ENCODE data around the gene ACTR6.
"Not testable (repeated sequence)": the region's sequence is repeated elsewhere in the genome, so short reads cannot be mapped to it uniquely, and the experiment has no call there.

ACTR6 gene

DNA sequence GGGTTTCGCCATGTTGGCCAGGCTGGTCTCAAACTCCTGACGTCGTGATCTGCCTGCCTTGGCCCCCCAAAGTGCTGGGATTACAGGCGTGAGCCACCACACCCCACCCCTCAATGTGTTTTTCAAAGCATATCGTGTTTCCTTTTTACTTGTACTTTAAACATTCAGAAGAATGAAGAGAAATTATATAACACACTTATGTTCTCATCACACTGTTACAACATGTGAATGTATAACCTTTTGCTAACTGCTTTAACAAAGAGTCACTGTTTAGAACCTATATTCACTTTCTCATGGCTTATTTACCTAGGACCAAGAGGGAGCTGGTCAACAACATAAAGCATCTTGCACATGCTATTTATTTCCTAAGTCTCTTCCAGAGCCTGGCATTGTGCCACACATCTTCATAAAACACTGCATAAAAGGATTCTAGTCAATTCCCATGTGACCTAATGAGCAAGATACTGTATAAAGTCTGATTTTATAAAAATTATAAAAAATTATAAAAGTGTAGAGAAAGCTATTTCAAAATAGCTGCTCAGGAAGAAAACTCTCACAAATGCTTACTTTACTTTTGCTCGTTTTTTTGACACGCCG is 16.0 kb upstream of the ACTR6 start:
- DNase-seq (ENCODE audit: low spot score) = no peak

DNA sequence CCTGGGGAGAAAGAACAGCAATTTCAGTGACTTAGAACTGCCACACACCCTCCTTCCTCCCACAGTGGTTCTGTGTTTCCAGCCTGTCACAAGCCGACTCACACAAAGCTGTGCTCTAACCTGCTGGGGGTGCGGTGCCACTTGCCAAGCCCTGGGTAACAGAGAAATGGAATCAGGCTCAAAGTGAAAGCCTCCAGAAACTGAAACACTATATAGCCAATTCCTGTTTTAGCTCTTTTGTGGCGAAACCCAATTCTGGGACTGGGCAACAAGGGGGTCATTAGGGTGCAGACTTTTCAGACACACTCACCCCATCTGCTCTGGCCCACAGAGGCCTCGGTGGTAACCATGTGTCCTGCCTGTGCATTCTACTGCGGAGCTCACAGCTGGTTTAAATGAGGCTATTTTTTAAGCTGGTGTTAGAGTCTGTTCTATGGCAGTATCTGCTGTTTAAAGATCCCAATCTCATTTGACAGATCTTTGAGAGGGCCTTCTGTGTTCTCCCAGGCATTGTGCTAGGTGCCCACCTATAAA is 15.2 kb upstream of the ACTR6 start:
- peak; percentile 22 for DNase-seq (ENCODE audit: low spot score)

DNA sequence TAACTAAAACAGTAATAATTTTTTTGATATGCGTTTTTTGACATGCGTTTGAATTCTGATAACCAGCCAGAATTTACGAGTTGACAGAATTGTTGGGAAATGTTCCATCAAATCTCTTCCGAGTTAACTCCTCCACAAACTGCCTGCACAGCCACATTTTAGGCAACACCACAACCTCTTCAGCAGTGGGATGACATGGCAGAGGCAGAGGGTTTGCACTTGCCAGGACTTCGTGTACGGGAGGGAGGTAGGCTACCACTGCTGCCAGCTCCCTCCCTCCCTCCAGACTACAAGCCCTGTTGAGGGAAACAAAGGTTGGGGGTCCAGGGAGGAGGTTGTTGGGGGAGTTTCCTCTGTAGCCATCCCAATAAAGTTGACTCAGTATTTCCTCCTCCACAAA is 14.5 kb upstream of the ACTR6 start:
- no peak for DNase-seq (ENCODE audit: low spot score)

DNA sequence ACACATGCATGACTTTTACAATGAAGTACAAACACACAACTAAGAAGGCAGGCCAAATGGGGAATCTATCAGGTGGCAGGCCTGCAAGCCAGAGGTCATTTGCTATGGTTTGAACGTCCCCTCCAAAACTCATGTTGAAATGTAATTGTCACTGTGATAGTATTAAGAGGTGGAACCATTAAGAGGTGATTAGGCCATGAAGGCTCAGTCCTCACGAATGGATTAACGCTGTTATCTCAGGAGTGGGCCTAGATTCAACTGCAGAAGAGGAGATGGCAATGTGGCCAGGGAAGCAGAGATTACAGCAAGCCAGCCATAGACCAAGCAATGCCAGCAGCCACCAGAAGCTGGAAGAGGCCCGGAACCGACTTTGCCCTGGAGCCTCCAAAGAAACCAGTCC is 13.5 kb upstream of the ACTR6 start:
- DNase-seq (ENCODE audit: low spot score) = no peak

DNA sequence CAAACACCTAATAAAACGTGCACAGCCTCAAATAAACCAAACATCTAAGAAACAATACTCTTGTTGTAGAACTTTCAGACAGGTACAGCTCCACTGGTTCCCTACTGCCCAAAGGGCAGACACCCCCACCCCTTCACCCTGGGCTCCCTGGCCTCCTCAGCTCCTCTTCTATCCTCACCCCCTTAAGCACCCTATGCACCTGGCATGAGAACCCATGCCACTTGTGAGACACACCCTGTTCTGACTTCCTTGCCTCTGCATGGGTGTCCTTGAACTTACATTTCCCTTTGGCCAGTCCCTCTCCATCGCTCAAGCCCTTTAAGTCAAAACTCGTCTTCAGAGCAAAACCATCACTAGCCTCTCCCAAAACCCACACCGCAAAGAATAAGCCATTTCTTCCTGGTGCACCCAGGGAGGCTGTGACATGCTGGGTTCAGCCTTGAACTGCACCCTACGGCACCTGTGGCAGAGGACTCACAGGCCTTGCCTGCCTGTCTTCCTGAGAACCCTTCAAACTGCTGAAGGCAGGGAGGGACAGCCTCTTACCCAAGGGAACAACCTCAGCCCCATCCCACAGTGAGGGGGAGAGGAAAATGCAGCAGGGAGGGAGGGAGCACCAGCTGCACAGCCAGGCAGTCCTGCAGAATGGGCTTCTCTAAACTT is 12.6 kb upstream of the ACTR6 start:
- no peak for DNase-seq (ENCODE audit: low spot score)

DNA sequence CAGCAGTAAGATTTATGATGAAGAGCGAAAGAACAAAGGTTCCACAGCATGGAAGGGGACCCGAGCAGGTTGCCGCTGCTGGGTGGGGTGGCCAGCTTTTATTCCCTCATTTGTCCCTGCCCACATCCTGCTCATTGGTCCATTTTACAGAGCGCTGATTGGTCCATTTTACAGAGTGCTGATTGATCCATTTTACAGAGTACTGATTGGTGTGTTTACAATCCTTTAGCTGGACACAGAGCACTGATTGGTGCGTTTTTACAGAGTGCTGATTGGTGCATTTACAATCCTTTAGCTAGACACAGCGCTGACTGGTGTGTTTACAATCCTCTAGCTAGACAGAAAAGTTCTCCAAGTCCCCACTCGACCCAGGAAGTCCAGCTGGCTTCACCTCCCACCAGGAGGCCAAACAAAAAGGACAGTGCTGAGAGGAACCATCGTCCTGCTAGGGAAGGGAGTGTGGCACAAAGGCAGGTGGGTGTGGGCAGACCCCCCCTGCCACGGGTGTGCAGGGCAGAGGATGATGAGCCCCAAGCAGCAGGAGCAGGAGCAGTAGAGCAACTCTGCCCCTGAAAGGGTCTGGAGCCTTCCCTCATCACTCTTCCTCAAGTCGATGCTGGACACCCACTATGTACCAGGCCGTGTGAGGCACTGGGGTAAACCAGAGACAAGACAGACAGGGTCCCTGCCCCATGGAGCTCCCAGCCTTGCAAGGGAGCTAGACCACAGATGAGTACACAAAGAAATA is 11.6 kb upstream of the ACTR6 start:
- not testable (repeated sequence) for DNase-seq (ENCODE audit: low spot score)

DNA sequence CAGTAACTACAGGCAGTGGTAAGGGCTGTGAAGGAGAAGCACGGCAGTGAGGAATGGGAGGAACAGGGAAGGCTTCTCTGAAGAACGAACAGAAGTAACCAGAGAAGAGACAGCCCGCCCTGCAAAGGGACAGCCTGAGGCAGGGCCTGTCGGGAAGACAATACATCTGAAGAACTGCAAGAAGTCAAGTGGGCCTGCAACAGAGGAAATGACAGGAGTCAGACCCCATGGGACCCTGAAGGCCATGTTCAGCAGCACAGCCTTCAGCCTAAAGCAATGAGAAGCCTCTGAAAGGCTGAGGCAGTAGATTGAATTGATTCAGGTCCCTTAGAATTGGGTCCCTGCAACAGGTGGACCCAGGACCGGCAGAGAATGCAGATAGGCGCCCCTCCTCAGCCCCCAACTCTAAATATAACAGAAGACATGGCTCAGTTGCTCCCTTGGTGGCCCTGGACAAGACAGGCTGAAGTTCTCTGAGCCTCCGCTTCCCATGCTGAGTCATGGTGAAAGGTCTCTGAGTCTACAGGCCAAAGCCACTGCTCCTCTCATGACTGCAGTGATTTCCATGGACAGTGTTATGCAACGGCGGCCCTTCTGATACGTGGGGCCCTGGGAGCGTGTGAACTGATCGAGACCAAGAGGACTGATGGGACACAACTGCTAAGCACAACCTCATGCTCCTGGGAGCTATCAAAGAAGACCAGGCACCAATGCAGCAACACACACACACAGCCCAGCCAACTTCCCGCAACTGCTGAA is 10.8 kb upstream of the ACTR6 start:
- DNase-seq (ENCODE audit: low spot score) = no peak

DNA sequence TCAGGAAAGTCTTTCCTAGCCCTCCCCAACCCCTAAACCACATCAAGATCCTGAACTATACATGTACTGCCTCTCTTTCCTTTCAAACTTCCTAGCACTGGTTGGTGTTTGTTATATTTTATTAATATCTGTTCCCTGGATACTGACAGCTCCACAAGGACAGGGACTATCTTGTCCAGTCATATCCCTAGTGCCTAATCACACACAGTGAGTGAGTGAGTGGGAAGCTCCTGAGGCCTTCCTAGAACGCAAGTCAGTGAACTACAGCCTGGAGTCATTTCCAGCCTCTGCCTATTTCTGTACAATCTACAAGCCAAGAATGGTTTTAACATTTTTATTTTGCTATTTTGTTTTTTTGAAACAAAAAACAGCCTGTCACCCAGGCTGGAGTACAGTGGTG is 7.5 kb upstream of the ACTR6 start:
- DNase-seq (ENCODE audit: low spot score) = no peak

DNA sequence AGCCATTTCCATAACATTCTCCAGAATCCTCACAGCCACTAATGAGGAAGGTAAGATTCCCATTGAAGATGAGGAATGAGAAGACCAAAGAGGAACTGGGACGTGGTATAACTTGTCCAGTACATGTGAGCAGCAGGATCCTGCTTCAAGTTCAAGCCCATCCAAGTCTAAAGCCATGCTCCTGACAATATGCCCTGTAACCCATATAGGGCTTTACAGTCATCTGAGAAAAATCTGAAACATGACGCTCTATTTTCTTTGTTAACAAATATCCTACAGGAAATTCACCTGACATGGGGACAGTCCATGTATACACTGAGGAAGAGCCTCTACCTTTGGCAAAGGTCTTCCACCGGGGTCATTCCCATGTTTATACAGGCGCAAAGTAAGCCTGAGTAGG is 3.1 kb upstream of the ACTR6 start:
- DNase-seq (ENCODE audit: low spot score) = no peak

DNA sequence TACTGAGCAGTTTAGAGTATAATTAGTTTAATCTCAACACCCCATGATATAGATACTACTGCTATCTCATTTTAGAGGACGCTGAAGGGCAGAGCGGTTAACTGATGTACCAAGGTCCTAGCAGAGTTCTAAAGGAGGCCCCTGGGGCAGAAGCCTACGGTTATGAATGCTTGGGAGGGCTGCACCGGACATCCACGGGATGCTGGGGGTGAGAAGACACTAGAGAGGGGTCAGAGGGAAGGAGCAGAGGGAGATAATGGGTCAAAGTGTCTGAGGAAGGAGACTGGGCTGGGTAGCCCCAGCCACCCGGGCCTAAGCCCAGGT is 1.6 kb upstream of the ACTR6 start:
- DNase-seq (ENCODE audit: low spot score) = no peak

DNA sequence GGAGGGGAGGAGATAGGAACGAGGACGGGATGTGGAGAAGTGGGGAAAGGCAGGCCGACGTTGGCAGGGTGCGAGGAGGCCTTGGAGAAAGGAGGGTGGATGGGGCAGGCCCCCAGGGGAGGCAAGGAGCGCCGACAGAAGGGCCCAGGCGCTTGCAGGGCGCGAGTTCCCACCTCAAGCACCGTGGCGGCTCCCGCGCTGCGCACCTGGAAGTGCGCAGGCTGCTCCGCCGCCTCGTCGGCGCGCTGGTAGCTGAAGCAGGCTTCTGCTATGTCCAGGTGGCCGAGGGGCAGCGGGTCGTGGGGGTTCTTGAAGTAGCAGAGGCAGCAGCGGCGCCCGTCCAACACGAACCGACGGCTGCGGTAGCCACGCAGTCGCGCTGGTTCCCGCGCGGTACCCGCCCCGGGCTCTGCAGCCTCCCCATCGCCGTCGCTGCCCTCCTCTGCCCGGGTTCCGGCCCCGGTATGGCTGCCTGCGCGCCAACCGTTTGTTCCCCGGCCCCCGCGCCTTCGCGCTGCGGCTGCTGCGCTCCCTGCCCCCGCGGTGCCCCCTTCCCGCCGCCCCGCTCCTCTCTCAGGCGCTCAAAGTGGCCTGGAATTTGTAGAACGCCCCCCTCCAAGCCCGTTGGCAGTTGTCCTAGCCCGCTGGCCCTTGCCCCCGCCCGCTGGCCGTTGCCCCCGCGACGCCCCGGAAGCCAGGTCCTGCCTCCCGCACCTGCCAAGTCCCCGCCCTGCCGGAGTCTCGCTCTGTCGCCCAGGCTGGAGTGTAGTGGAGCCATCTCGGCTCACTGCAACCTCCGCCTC is 1.1 kb upstream of the ACTR6 start:
- DNase-seq (ENCODE audit: low spot score) = peak; percentile 60

DNA sequence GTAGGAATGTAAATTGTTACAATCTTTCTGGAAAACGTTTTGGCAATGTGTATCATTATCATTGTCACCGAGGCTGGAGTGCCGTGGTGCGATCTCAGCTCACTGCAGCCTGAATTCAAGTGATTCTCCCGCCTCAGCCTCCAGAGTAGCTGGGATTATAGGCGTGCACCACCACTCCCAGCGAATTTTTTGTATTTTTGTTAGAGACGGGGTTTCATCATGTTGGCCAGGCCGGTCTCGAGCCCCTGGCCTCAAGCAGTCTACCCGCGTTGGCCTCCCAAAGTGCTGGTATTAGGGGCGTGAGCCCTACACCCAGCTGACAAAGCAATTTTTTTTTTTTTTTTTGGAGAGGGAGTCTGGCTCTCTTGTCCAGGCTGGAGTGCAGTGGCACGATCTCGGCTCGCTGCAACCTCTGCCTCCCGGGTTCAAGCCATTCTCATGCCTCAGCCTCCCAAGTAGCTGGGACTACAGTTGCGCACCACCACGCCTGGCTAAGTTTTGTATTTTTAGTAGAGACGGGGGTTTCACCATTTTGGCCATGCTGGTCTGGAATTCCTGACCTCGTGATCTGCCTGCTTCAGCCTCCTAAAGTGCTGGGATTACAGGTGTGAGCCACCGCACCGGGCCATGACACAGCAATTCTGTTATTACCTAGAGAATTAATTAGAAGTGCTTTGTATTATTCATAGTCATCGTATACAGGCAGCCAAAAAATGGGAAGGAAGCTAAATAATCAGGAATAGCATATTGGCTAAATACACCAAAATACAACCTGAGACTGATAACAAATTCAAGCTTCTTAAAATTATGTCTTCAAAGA is 1.2 kb downstream of the ACTR6 start:
- DNase-seq (ENCODE audit: low spot score) = no peak

DNA sequence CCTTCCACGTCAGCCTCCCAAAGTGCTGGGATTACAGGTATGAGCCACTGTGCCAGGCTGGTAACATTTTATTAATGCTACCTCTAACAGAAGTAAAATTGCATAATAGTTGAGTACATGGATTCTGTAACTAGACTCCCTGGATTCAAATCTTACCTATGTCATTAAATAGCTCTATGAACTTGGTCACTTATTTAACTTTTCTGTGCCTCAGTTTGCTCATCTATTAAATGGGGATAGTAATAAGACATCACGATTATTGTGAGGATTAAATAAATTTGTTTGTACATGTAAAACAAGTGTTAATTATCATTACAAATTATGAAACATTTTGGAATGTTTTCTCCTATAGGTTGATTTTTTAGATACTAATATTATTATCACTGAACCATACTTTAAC is 6.7 kb downstream of the ACTR6 start:
- DNase-seq (ENCODE audit: low spot score) = no peak

DNA sequence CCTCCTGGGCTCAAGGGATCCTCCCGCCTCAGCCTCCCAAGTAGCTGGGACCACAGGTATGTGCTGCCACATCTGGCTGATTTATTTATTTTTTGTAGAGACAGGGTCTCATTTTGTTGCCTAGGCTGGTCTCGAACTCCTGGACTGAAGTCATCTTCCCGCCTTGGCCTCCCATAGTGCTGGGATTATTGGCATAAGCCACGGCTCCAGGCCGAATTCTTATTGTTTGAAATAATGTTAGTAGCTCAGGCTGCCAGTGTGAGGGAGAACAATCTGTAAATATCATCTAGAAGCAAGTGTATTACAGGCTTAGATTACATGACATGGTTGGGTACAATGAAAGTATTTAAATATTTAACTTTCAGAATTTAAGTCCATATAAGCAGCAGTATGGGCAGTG is 8.2 kb downstream of the ACTR6 start:
- no peak for DNase-seq (ENCODE audit: low spot score)

DNA sequence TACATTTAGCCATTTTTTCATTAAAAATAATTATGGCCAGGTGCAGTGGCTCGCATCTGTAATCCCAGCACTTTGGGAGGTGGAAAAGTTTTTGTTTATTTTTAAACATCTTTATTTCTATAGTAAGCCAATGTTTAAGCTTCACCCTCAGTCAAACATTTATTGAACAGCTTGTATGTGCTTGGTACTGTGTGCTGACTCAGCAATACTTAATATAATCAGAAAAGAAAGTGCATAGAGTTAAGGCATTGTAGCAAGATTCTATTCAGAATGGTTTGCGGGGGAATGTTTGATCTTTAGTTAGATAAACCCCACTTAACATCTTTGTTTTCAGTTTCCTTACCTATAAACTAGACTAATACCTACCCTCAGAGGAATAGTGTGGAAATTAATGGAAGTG is 11.1 kb downstream of the ACTR6 start:
- no peak for DNase-seq (ENCODE audit: low spot score)

DNA sequence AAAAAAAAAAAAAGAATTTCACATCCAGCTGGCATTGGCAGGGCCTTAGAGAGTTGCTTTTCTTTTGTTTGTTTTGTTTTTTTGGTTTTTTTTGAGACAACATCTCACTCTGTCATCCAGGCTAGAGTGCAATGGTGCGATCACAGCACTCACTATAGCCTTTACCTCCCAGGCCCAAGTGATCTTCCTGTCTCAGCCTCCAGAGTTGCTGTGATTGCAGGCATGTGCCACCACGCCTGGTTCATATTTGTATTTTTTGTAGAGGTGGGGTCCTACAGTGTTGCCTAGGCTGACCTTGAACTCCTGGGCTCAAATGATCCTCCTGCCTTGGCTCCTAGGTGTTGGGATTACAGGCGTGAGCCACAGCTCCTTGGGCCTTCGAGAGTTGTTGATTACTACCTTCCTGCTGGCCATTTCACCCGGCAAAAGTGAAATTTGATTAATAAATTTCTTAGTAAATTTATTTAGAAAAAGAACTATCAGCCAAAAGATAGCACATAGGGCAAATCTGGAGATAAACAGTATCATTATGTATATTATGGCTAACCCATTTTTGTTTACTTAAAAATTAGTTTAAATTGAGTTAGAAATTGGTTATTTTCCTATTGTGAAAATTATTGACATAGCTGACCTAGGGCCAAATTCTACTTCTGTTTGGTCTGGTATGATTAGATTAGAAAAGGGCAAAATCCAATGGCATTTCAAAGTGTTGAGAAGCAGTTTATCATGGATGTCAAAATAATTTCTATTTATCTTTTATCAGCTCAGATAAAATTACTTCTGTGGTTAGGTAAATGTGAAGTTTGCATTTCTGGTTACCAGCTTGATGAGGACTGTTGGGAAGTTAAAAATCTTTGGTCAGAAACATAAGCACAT is 12.6 kb downstream of the ACTR6 start:
- DNase-seq (ENCODE audit: low spot score) = no peak

DNA sequence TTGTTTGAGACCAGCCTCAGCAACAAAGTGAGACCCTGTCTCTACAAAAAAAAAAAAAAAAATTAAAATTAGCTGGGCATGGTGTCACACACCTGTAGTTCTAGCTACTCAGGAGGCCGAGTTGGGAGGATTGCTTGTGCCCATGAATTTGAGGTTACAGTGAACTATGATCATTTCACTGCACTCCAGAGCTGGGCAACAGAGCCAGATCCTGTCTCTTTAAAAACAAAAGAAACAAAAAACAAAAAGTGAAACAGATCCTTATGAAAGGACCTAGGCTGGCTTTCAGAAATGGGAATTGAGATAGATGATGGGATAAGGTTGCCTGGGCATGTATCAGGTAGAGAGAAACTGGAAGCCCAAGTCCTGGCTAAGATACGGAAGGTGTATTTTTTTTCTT is 13.9 kb downstream of the ACTR6 start:
- DNase-seq (ENCODE audit: low spot score) = no peak

DNA sequence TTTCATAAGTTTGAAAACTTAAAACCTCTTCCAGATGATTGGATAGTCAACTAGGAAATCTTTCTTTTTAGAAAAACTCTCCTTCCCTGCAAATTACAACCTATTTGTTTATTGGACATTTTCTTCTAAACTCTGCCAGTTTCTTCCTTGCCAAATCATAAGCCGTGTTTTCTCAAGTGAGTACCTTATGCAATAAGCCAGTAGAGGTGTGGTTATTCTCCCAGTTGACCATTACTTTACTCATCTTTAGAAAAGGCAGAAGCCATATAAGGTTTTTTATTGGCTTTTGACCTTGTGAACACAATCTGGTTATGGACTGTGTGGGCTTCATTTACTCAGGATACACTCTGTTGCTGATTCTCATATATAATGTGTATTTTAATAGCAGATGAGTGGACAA is 14.6 kb downstream of the ACTR6 start:
- DNase-seq (ENCODE audit: low spot score) = no peak

DNA sequence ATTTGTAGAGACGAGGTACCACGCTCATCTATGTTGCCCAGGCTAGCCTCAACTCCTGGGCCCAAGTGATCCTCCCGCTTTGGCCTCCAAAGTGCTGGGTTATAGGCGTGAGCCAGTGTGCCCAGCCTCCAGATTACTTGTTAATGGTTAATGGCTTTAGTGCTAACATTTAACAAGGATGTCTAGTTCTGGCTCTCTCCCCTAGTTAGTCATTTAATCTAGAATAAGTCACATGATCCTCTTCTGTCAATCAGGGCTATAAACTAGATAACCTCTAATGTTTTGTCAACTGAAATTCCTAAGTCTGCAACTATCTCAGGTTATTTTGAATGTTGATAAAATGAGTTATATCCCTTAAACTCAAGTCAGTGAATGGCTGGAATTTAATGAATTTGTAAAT is 15.7 kb downstream of the ACTR6 start:
- DNase-seq (ENCODE audit: low spot score) = no peak
